HG03520 (cell line): ENCODE data around the gene EEF1A2.

Experiments used
- ATAC-seq: cut with Tn5 transposase; IDR thresholded peaks from one replicate; pipeline ENCODE4 v1.9.1; 2021; ENCODE audit warnings: mild to moderate bottlenecking, moderate library complexity; ENCODE audit not compliant: unreplicated experiment

EEF1A2 gene

DNA sequence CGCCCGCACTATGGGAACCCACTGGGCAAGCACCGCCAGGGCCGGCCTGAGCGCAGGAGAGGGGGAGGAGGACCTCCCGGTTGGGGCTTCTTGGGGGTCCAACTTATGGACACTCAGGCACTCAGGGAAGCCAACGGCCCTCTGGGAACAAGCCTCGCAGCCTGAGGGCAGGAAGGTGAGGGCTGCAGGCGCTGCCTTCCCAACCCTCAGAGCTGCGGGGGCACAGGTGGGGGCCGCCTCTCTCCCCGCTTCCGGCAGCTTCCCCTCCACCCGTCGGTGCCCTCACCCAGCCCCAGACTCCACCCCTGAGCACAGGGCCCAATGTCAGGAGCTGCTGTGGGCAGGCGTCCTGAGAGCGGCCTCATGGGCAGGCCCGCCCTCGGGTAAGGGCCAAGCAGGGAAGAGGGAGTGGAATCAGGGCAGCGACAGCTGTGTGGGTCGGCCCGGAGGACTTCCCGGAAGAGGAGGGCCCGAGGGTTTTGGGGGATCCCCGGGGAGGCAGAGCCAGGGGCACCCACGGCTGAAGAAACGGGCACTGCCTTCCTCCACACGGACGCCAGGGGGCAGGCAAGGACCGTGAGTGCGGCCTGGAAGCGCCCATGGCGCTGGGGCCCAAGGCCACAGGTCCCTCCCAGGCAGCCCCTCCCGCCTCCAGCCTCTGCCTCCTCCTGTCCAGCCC lies 38.8 kb upstream of the EEF1A2 start:
- ATAC-seq, result peak; percentile 82

GRCh38 chr20:63536997-63537524 lies 38.2 kb upstream of the EEF1A2 start, which contains the start of gene PTK6:
PTK6 (minus strand) TSS chr20:63537376; CDS start chr20:63537314, 62 bp downstream.
- ATAC-seq, result peak; percentile 10

GRCh38 chr20:63536241-63536977 lies 37.5 kb upstream of the EEF1A2 start:
- ATAC-seq, result no peak

DNA sequence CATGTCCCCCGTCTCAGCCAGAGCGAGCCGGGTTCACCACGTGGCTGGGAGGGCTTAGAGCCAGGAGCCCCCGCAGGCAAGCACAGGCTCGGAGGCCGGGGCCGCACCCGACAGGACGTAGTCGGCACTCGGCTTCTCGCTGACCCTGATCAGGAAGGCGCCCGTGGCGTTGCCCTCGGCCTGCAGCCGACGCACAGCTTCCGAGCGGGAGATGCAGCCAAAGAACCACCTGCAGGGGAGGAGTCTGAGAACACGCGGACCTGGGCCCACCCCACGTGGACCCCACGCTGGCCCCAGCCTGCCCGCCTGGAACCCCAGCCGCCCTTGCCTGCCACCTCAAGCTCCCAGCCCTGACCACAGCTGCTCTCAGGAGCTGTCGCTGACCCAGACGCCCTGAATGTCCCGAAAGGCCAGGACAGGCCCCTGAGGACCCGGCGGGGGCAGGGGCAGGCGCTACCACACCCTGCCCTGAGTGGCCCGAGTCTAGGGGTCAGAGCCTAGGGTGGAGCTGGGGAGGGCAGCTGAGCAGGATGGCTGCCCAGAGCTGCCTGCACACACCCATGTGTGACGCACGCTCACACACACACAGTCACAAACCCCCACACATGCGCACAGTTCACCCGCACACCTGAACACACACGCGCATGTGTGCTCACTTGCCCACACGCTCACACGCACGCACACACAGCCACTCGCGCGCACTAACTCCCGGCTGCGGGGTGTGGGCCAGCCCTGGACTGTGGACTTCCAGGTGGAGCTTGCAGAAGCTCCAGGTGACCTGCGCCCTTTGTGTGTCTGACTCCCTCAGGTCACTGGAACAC lies 36.2 kb upstream of the EEF1A2 start:
- ATAC-seq, result no peak

DNA sequence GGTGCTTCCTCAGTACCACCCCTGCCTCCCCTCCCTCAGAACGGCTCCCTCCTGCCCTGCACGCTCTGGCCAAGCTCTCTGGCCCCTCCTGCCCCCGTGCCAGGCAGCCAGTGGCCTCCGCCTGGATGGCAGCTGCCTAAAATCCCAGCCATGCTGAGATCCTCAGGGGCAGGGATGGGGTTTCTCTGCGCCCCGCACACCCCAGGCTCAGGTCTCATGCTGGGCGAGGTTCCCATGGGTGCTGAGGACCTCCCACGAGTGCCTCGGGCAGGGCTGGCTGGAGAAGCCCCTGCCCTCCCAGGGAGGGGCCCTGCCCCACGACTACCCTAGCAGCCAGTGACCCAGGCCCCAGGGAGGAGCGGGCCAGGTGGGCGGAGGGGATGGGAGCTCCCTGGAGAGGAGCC lies 35.5 kb upstream of the EEF1A2 start:
- no peak for ATAC-seq

DNA sequence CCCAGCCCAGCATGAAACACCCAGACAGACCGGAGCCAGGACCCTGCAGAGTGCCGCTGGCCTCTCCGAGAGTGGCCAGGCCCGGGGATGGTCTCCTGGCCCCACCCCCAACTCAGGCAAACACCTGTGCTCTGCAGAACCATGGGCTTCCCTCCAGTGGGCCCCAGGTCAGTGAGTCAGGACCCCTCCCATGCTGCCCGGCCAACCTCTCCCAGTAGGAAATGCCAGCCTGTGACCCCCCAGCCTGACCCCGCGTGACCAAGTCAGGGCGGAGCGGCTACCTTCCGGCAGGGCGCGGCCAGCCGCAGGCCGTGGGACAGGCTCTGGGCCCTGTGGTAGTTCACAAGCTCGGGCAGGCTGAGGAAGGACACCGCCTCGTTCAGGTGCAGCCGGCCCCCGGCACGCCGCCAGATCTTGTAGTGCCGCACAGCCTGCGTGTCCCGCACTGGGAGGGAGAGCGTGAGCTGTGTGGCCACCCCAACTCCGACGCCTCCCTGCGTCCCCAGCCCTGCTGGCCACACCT lies 35.0 kb upstream of the EEF1A2 start:
- no peak for ATAC-seq

GRCh38 chr20:63533388-63533787 lies 34.5 kb upstream of the EEF1A2 start:
- ATAC-seq, result no peak

DNA sequence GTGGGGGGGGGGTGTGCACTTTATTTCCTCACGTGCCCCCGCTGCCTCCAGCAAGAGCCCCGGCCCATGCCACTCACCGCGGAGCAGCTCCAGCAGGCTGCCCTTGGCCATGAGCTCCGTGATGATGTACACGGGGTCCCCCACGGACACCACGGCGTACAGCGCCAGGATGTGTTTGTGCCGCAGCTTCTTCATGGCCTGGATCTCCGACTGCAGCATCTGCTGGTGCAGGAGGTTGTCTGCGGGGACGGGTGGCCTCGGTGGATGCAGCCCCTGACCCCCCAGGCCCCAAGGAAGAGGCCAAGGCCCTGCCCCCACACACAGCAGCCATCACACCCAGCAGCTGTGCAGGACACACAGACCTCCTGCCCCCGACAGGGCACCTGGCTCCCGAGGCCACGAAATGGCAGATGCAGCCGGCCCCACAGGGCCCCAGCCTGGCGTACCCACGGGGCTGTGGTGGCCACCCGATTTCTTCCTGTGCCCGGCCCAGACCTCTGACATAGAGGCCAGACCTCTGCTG lies 33.6 kb upstream of the EEF1A2 start:
- ATAC-seq, result no peak

GRCh38 chr20:63531686-63532448 lies 33.0 kb upstream of the EEF1A2 start:
- no peak for ATAC-seq

DNA sequence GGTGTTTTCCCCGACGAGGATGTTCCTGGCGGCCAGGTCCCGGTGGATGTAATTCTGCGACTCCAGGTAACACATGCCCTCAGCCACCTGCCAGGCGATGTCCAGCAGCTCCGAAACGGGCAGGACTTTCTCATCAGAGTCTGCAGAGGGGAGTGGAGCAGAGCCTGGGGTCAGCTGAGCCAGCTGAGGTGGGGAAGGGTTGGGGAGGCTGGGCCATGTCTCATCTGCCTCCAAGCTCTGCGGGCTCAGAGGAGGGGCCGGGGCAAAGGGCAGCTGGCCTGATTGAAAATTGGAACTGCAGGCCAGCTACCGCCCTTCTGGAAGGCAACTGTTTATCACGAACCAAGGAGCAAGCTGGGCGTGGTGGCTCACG lies 31.9 kb upstream of the EEF1A2 start:
- ATAC-seq, result no peak

DNA sequence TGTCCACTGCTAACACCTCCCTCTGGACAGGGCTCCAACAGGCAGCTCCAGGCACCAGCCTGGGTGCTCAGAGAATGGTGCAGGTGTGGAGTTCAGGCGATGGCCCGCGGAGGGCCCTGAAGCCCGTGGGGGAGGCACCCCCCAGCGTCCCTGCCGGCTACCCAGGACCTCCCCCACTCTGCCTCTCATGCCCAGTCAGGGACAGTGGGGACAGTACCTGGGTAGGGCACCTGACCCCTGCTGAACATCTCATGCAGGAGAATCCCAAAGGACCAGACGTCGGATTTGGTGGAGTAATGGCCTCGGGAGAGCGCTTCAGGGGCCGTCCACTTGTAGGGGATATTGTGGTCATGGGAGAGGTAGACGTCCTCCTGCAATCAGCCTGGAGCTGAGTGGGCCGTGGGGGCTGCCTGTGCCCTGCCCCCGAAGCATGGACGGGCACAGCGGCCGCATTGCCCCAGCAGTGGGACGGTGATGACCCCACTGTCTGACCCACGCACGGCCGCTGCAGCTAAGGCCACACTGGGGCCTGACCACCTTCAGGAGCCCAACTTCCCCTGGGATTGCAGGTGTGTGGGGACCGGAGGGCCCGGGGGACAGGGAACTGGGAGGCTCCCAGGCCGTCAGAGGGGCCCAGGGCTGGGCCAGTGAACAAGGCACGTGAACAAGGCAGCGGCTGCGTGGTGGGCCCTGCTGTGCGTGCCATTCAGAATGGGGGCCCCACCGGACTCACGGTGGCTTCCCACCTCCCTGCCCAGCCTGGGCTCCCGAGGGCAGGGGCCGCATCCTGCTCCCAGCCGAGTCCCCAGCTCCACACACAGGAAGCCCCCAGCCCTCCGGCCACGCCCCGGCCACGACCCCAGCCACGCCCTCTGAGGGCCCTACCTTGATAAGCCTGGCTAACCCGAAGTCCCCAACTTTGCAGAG lies 31.2 kb upstream of the EEF1A2 start:
- ATAC-seq, result no peak

DNA sequence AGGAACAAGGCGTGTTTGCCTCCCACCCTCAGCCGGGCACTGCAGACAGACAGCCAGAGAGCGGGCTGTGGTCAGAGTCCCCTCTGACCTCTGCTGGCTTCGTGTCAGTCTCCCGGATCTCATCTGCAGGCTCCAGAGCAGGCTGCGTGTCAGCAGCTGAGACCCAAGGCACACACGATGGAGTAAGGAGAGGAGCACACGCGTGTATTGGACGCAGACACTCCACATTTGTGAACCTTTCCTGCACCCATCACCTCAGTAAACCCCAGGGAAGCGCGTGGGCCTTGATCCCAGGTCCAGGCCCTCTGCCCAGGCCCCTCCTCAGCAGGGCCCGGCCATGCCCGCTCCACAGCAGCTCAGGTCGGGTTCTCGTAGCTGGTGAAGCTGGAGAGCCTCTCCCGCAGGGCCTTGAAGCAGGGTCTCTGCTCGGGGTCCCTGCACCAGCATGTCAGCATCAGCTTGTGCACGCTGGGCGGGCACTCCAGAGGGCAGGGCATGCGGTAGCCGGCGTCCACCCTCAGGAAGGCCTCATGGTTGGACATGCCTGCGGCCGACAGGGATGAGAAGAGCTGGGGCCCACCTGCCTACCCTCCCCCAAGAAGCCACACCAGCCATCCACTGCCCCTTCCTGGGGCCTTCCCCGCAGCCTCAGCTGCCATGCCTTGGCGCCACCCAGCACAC lies 30.4 kb upstream of the EEF1A2 start:
- ATAC-seq, result no peak

GRCh38 chr20:63527184-63527583 lies 28.3 kb upstream of the EEF1A2 start:
- ATAC-seq, result no peak

DNA sequence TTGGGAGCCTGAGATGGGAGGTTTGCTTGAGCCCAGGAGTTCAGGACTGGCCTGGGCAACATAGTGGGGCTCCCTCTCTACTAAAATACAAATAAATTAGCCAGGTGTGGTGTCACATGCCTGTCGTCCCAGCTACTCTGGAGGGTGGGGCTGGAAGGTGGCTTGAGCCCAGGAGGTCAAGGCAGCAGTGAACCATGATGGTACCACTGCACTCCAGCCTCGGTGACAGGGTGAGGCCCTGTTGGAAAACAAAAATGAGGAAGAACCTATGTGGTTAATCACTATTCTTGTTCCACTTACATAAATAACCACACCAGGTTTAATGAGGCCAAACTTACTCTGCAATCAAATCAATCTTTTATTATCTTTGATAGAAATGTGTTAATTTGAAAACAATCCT lies 27.1 kb upstream of the EEF1A2 start:
- ATAC-seq, result no peak

DNA sequence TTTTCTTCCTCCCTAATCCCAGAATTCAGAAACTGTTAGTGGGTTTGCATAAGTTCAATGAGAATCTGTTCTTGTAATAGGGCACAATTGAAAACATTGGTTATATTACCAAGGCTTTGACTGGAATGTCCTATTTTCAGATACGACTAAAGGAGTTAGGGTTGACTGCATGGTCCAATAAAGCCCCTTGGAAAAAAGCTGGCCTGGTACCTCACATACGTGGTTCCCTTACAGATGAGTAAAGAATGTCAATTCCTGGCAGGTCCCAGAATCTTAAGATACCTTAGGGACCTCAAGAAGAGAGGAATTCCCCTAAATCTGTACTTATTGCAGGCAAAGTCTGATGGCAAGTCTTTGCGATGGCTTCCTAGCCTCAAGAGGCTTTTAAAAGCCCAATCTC lies 26.3 kb upstream of the EEF1A2 start:
- ATAC-seq, result no peak

DNA sequence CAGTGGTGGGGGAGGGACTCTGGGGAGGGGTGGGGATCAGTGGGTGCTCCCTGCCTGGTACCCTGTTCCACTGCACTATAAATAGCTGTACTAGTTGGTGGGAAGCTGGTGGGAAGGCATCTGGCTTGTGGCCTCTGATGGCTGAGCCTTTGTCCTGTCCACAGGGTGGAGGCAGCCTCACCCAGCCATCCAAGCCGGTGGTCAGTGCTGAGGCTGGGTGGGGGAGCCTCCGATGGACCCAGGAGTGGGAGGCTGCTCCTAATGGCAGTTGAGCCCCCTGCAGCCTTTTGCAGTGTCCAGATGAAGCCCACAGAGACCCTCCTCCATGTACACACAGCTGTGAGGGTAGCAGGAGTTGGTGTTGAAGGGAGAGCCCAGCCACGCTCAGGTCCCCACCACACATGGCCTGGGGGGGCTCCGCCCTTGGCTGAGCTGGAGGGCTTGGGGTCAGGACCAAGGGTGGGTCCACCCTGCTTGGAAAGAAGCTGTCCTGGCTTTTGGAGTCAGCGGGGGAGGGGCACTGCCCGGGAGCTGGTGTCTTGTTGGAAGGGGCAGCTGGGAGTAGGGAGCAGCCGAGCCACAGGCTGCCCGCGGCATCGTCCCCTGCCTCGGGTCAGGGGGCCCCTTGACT lies 24.2 kb upstream of the EEF1A2 start:
- no peak for ATAC-seq

DNA sequence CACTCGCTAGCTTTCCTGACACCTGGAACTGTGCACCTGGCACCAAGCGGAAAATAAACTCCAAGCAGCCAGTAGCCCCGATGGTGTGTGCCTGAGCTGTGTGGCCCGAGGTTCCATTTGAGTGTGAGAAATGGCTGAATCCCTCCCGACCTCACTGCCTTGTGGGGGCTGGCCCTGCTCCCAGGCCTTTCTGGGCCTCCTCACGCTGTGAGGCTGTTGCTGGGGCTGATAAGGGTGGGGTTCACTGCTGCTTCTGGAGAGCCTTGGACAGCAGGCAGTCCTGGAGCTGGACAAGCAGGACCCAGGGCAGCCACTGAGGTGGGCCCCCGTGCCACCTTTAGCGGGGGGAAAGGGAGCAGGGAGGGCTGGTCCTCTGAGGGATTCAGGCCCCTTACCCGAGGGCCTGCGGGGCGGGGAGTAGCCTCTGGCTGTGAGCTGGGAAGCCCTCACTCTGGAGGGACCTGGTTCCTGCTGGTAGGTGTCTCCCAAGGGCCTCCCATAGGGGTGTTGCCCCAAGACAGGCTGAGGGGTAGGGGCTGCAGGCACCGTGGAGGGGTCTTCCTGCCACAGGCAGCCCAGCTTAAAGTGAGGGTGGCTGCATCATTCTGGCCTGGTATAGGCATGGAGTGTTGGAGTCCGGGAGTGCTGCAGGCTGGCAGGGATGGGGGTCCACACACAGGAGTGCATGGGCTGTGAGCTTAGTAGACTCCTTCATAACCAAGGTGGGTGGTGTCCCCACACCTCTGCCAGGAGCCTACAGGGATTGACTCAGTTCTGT lies 23.4 kb upstream of the EEF1A2 start:
- ATAC-seq, result no peak
